ENCODE data around the gene AGMO.

The AGMO gene

DNA sequence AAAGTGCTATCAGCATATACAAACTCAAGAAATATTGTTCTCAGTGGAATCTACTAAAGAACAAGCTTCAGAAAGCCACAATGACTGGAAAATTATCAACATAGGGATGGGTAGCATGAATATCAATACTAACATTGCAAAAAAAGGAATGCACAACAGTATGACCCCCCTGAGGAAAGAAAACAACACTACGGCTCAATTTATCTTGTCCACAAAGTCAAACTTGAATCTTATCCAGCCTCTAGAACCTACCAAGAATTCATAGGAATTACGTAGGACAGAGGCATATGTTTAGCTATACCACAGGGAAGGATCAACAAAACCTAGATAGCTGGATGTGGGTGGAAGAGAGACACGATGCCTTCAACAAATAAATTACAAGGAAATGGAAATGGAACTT is 54.6 kb downstream of the AGMO start:
- no peak for FAIRE-seq
- DNase-seq (ENCODE audit: extremely low spot score, insufficient read length, low read depth) = no peak

DNA sequence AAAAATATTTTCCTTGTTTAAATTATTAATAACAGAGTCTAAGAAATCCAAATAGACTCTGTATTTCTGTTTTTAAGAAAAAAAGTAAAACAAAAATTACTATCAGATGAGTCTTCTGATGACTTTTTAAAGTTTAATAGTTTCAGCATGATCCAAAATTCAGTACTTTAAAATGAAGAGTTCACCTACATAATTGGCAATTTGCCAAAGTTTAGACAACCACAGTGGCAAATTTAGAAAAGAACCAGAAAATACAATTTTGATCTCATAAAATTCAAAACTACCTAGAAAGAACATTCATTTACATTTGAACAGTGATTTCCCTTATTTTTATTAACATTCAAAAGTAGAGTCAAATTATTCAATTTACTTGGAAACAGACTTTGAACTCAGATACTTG is 56.1 kb downstream of the AGMO start:
- no peak for FAIRE-seq
- DNase-seq (ENCODE audit: extremely low spot score, insufficient read length, low read depth) = no peak

DNA sequence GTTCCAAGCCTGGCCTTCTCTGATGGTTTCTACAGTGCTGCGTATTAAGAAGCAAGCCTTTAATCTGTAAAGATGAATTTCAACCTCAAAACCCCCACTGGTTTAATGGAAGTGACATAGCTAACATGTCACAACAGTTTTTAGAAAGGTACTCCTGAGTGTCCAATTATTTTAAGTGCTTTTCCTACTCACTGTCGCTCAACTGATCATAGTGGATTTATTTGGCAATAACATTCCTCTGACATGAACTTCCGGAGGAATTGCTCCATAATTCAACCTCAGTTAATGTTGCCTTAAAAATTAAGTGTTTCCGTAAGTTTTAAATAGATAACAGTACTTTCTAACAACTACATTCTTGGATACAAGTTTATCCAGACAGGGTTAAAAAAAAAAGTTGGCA is 57.5 kb downstream of the AGMO start:
- DNase-seq (ENCODE audit: extremely low spot score, insufficient read length, low read depth) = no peak
- no peak for FAIRE-seq

DNA sequence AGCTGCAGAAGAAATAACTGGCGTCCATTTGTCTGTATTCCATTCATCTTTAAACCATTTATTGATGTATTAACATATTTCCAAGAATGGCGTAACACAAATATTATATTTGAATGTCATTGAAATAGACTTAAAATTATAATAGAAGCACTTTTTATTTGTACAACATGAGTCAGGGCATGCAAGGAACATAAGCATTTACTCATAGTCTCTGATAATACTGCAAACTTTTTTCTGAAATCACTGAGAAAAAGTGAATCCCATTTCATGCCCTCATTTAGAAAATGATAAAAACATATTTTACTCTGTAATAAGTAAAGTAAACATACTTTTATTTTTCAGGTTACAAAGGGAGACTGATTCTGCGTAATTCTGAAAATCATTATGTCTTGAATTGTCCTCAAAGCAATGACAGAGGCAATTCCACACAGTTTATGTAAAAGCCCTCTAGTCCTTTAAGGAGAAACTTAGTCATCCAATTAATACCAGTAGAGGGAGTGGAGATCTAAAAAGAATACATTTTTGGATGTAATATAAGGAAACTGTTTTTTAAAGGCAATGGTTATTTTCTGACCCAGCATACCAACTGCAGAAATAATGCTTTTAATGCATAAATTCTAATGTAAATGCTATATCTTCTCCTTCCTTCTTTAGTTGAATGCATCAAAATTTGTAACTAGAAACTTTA is 58.1 kb downstream of the AGMO start:
- DNase-seq (ENCODE audit: extremely low spot score, insufficient read length, low read depth) (no peak), FAIRE-seq (no peak)

DNA sequence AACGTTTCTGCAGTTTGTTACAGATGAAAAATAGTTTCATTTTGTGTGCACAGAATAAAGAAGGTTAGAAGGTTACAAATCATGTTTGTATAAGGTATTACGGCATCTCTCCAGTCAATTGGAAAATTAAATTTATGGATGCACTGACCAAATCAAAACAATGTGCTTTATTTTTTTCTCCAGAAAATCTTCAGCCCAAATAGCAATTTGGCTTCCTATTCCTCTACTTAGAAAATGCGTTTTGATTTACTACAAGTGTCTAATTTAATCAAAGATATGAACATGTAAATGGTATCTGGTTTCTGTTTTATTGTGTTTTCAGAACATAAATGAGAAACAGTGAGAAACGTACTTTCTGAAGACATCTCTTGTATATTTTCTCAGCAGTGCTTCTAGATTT is 63.4 kb downstream of the AGMO start:
- FAIRE-seq (no peak), DNase-seq (ENCODE audit: extremely low spot score, insufficient read length, low read depth) (no peak)

DNA sequence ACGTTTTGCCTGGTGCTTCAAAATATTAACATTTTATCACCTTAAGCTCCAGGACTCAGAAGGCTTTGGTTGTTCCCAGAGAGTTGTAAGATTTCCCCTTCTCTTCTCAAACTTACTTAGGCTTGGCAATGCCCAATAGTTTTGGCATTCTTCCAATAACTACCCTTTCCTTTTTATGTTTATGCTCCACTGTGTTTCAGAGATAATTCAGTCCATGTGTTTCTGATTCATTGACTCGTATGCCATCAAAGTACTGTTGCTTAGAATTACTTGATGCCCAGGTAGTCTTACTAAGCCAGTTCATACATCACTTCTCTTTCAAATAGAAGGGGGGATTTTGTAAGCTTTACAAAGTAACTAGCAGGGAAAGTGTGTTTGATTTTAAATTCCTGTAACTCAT is 66.6 kb downstream of the AGMO start:
- FAIRE-seq (no peak), DNase-seq (ENCODE audit: extremely low spot score, insufficient read length, low read depth) (no peak)

DNA sequence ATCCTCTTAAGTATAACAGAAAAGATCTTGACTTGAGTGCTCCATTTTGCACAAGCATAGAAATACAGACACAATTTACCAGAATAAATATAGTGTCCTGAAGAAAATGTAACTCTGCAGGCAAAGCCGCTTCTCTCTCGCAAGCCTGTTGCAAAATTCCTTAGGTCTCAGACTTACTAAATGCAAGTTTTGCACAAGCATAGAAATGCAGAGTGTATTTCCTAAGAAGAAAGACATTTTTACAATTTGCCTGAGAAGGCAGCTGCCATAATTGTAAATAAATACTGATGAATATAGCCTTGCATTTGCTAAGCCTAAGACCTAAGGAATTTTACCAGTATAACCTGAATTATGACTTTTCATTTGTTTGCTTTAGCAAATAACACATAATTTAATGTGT is 67.1 kb downstream of the AGMO start:
- no peak for FAIRE-seq
- no peak for DNase-seq (ENCODE audit: extremely low spot score, insufficient read length, low read depth)

DNA sequence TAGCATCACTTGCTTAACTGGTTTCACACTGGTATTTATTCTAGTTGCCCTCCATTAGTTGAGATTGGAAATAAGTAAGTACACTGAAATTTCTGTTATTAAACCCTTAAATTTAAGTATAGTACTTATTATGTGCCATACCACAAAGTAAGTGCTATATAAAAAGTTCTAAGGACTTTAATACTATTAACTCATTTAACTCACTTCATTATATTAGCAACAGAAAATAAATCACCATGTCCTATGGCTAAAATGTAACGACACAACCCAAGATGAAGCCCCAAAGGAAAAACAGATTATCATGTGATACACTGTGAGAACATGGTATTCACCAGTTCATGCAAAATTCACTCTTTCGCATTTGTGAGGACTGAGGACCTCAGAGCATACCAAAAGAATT is 70.5 kb downstream of the AGMO start:
- FAIRE-seq = no peak
- DNase-seq (ENCODE audit: extremely low spot score, insufficient read length, low read depth) = no peak

DNA sequence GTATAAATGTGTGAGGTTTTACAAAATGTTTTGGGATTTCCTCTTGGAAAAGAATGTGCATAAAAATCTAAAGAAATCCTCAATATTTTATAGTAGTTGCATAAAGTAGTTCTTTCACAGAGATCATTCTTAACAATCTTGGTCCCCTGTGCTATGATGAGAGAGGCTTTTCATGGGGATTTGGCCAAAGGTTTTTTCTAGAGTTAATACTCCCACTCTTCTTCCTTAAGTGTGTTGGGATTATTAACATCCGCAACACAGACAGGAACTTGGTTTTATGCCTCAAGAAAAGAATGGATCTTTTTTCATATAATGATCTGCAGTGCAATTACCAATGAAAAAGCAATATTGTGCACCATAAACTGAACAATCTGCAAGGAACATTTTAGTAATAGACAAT is 71.5 kb downstream of the AGMO start:
- FAIRE-seq = no peak
- DNase-seq (ENCODE audit: extremely low spot score, insufficient read length, low read depth) = no peak

DNA sequence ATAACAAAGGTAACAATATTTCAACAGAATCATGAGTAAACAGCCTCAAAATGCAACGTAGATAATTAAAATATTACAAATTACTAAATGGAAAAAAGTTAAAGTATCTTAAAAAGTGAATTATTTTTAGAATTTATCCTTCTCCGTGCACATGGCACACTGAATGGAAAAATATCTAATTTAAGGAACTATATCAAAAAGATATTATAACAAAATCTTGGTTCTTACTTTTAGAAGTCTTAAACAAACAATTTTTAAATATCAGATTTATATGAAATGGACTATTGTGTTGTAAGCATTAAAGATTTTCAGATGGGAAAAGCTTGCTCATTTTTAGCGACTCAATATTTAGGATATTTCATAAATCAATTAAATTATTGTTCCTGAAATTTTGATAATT is 72.0 kb downstream of the AGMO start:
- DNase-seq (ENCODE audit: extremely low spot score, insufficient read length, low read depth) (no peak), FAIRE-seq (no peak)

DNA sequence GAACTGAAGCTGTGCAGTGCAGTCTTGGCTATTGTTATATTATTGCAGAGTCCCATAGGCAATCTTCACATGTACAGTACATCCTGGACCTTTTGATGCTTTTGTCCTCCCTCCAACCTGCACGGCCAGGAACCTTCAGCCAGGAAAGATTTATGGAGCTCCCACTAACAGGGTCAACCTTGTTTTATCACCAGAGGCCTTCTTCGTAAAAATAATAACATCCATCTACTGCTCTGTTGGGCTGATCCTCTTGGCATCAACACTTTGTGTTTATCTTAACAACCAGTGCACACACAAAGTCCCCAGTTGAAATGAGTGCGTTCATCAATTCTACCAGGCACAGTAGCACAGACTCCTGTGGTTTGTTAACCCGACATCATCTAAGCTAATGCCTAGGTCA is 72.4 kb downstream of the AGMO start:
- no peak for DNase-seq (ENCODE audit: extremely low spot score, insufficient read length, low read depth)
- no peak for FAIRE-seq

DNA sequence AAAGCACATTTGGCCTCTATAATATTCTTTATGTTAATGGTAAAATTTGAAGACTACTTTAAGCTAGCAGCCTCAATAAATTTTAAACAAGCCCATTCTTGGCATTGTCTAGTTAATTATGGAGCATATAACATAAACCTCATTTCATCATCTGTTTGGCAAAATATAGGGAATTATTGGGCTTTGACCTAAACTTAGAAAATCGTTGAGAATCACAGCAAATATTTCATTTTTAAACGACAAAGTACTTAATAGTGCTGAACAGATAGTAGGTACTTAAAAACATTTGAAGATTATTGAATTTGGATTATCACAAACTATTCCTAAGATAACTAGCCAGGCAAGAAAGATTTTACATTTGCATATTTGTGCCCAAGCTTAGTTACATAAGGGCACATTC is 73.4 kb downstream of the AGMO start:
- FAIRE-seq = no peak

DNA sequence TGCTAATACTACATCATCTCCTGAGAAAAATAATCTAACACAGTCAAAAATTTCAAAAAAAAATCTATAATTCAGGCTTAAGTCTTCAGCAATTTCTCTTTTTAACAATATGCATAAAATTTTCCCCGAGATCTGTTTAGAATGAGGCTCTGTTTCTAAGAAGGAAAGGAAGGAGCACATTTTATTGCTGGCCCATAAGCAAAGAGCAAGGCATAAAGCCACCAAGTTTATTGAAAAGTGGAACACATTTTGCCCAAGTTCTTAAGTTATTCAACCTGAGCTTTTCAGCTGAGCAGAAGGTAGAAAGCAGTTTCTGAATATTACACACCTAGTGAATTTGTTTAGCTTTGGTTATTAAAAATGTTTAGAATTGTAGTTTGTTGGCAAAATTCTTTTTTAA is 73.9 kb downstream of the AGMO start:
- DNase-seq (ENCODE audit: extremely low spot score, insufficient read length, low read depth) (no peak), FAIRE-seq (no peak)

More for the DNA sequence above, 73.4 kb downstream of the AGMO start:
- DNase-seq (ENCODE audit: extremely low spot score, insufficient read length, low read depth) = no peak

DNA sequence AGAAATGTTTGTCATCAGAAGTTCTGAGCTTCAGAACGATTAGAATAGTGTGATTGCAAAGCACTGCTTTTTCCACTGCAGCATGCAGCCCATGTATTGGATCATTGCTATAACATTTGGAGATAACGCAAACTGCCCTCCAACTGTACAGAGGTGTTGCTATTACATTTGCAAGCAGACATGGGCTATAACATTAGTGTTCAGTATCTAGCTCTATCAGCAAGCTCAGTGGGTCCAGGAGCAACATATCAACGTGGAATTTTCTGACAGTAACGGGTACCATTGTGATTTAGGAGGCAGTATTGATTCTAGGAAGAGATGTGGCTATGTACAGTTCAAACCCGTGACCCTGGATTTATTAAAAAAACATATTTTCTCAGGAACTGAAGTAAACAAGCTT is 75.8 kb downstream of the AGMO start:
- FAIRE-seq = no peak
- no peak for DNase-seq (ENCODE audit: extremely low spot score, insufficient read length, low read depth)

DNA sequence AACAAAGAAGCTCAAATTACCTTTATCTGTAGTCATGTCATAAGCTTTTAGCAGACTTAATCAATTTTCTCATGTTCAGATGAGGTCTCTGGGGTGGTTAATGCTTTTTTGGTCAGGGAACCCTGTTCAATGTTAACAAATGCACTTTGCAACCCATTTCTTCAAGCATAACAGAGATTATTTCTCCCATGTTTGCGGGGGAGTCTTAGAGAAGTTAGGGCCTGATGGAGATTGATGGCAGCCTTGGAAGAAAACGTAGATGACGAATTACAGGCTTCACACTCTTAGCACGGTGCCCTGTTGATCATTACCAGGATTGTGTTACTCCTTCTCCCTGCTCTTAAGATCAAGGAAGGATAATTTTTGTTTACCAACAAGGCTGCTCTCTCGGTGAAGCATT is 76.4 kb downstream of the AGMO start:
- no peak for DNase-seq (ENCODE audit: extremely low spot score, insufficient read length, low read depth)
- FAIRE-seq = no peak

DNA sequence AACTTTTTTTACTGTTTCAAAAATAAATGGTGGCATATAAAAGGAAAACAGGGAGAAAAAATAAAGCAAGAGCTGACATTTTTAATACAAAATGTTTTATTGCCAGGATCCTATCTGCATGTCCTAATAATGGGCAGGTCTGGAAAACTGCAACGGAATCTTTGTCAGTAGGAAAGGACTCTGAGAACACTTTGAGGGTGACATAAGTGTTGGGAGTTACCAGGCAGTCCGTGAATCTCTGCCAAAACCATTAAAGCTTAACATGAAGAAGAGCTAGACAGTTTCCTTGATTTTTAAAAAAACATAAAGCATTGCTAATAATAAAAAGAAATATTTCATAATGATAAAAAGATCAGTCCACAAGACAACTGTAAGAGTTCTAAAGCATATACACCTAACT is 80.7 kb downstream of the AGMO start:
- FAIRE-seq (no peak), DNase-seq (ENCODE audit: extremely low spot score, insufficient read length, low read depth) (no peak)

DNA sequence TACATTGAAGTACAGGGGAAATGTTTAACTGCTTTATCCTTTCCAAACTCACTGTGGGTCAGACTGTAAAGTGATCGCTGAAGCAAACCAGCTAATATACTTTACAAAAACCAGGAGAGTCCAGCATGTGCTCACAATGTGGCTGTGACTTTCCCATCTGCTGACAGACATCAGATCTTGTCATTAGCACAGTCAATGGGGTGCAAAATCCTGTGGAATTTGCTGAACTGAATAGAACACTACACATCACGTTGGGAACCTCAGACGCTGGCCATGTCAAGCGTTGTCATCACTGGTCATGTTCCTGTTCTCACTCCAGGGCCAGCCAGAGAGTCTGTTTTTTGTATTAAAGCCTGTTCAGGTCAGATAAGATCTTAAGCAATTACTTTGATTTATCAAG is 83.4 kb downstream of the AGMO start:
- FAIRE-seq (no peak), DNase-seq (ENCODE audit: extremely low spot score, insufficient read length, low read depth) (no peak)

DNA sequence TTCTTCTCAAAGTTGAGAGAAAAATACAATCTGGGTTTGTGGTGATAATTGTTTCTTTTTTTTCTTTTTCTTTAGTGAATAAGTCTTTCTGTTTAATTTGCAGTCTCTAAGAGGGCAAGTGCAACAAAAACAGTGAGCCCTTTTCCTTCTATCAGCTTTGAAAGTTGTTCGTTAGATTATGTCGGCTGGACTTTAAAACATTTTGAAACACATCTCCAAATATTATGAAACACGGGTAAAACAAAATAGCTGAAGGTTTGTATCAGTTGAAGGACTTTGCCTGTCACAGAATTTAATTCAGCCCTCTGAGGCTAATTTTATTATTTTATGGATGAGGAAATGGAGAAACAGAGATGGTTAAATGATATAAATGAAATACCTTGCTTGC is 85.3 kb downstream of the AGMO start:
- DNase-seq (ENCODE audit: extremely low spot score, insufficient read length, low read depth) (no peak), FAIRE-seq (no peak)

DNA sequence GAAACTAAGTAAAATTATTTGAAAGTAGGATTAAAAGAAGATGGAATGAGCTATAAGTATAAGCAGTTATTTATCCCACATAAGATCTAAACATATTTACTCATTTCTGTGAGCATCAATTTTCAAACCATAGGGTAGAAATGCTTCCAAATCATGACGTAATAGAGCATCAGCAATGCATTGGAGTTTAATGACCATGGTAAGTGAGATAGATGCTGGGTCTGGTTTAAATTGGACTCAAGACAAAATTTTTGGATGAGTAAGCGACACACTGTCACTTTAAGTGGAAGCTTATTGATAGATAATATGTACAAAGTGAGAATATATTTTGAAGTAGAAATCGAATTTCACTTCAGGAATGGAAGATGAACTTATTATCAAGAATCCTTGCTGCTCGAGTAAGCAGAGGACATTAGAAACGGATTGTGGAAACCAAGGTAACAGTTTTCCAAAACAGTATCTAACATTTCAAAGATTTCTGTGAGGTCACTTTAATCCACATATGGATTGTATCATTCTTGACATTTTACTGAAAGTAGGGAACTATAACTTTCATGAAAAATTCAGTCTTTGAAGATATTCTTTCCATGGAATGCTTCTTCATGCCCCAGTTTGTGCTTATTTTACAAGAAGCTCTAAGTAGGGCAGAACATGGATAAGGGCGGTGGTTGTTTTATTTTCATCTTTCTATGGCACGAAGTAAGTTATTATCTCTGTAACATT is 85.8 kb downstream of the AGMO start:
- no peak for FAIRE-seq
- DNase-seq (ENCODE audit: extremely low spot score, insufficient read length, low read depth) = no peak

DNA sequence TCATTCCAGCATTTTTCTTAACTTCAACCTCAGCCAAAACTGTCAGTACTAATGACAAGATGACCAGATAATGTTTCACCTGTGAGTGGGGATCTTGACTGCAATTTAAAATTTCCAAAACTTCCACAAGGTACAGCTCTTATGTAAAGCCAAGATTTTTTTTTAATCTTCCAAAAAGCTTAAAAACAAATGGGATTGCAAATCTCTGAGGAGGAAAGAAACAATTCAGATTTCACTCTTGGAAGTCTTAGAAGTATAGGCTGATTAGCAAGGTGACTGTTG is 90.2 kb downstream of the AGMO start:
- FAIRE-seq = no peak
- DNase-seq (ENCODE audit: extremely low spot score, insufficient read length, low read depth) = no peak

DNA sequence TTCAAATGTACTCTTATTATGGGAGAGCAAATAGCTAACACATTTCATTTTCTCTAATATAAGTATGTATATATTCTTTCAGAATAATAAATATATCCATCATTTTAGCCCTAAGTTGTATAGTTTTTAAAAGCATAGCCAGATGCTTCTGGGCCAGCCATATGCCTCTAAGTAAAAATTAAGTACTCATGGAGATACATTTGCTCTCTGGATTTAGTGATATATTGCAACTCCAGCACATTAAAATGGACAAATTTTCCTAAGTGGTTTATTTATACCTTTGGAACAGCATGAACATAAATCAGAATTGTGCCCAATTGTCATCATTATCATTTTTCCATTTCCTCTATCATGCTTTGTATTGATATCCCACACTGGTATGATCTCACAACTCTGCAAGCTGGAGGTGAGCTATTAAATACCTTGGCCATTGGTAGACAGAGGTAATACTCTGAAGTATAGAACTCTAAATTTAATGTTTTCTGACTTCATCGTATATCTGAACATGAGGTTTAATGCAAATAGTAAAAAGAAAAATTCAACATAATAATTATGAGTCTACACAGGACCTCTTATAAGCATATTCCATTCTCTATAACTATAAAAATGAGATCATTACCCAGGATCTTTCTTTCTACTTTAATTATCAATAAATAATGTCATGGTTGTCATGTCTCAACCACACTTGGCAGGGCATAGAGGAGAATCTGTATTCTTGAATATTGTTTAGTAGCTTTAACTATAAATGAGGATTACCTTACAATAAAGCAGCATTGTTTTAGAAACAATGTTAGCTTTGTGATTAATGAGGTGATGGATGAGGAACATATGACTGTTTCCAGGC is 90.8 kb downstream of the AGMO start:
- no peak for FAIRE-seq
- DNase-seq (ENCODE audit: extremely low spot score, insufficient read length, low read depth) = no peak
